Memory B cell (primary cell): ENCODE measurements around the gene C10orf105.

ENCODE experiments used
- ATAC-seq: fragments of 150-1000 bp; cut with Tn5 transposase; 2 replicates; pipeline ENCODE4 v1.10.0; 2021; ENCODE audit warnings: low read depth, mild to moderate bottlenecking, moderate library complexity
- DNase-seq, 2 donors: peaks; one replicate each; pipeline ENCODE4 v3.0.0; 2022; ENCODE audit warnings: low spot score in 2 of 2
- H3K27ac Mint-ChIP-seq: one replicate; pipeline ENCODE4 v1.8.0; 2022; ENCODE audit warnings: mild to moderate bottlenecking, moderate library complexity, mixed read lengths
- H3K27me3 Mint-ChIP-seq: one replicate; pipeline ENCODE4 v1.8.0; 2022; ENCODE audit warnings: mixed read lengths
- H3K36me3 Mint-ChIP-seq: one replicate; pipeline ENCODE4 v1.8.0; 2022; ENCODE audit warnings: mild to moderate bottlenecking, mixed read lengths
- H3K4me1 Mint-ChIP-seq: one replicate; pipeline ENCODE4 v1.8.0; 2022; ENCODE audit warnings: mixed read lengths
- H3K4me3 Mint-ChIP-seq: one replicate; pipeline ENCODE4 v1.8.0; 2022; ENCODE audit warnings: mild to moderate bottlenecking, moderate library complexity, mixed read lengths
- H3K9me3 Mint-ChIP-seq: one replicate; pipeline ENCODE4 v1.8.0; 2022; ENCODE audit warnings: mixed read lengths

Gene C10orf105

GRCh38 chr10:71723311-71723710 lies 3.7 kb upstream of the C10orf105 start:
- no peak overlapping the region for H3K27ac Mint-ChIP-seq

GRCh38 chr10:71722849-71723248 lies 3.3 kb upstream of the C10orf105 start:
- Mint-ChIP-seq H3K27me3 (no peaks in the 10 kb centered on the region), H3K36me3 (no peaks in the 10 kb centered on the region), H3K9me3 (no peaks in the 10 kb centered on the region), H3K4me3 (no peak overlapping the region), H3K27ac (no peak overlapping the region), H3K4me1 (peaks cover 32% of the 10 kb centered on the region)
- ATAC-seq (no peak), DNase-seq (no peak)

More at GRCh38 chr10:71723311-71723710, 3.7 kb upstream of the C10orf105 start:
- Mint-ChIP-seq H3K36me3 (no peaks in the 10 kb centered on the region), H3K9me3 (no peaks in the 10 kb centered on the region), H3K4me3 (no peak overlapping the region), H3K4me1 (peaks cover 36% of the 10 kb centered on the region), H3K27me3 (no peaks in the 10 kb centered on the region)
- no peak for DNase-seq
- no peak for ATAC-seq

DNA sequence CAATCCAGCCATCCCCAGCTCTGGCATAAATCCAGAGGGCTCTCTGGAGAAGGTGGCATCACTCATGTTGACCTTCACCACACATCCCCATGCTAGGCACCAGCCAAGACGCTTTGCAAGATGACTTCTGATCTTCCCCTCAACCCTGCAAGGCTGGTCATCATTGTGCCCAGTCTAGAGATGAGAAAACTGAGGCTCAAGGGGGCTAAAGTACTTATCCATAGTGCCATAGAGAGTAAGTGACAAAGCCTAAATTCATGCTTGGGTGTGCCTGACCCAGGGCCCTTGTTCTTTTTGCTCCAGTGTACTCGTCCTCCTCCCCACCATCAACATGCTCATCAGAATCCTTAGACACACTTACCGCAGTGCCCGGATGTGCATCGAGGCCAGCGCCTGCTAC lies 1.7 kb upstream of the C10orf105 start:
- no peak overlapping the region for H3K27ac Mint-ChIP-seq
- H3K36me3 Mint-ChIP-seq, result no peaks in the 10 kb centered on the region
- H3K4me1 Mint-ChIP-seq, result peaks cover 17% of the 10 kb centered on the region
- ATAC-seq (no peak), DNase-seq (no peak)
- no peaks in the 10 kb centered on the region for H3K9me3 Mint-ChIP-seq
- no peak overlapping the region for H3K4me3 Mint-ChIP-seq
- H3K27me3 Mint-ChIP-seq, result no peaks in the 10 kb centered on the region

GRCh38 chr10:71720288-71720687 lies 710 bp upstream of the C10orf105 start:
- Mint-ChIP-seq H3K9me3 (no peaks in the 10 kb centered on the region), H3K4me3 (no peak overlapping the region), H3K36me3 (no peaks in the 10 kb centered on the region), H3K27ac (no peak overlapping the region), H3K4me1 (peaks cover 14% of the 10 kb centered on the region), H3K27me3 (no peaks in the 10 kb centered on the region)
- DNase-seq, result no peak
- ATAC-seq, result no peak

GRCh38 chr10:71719042-71719441 lies 536 bp downstream of the C10orf105 start:
- Mint-ChIP-seq H3K27me3 (no peaks in the 10 kb centered on the region), H3K9me3 (no peaks in the 10 kb centered on the region), H3K36me3 (no peaks in the 10 kb centered on the region), H3K4me3 (no peak overlapping the region), H3K27ac (no peak overlapping the region), H3K4me1 (peaks cover 21% of the 10 kb centered on the region)
- ATAC-seq (no peak), DNase-seq (no peak)

DNA sequence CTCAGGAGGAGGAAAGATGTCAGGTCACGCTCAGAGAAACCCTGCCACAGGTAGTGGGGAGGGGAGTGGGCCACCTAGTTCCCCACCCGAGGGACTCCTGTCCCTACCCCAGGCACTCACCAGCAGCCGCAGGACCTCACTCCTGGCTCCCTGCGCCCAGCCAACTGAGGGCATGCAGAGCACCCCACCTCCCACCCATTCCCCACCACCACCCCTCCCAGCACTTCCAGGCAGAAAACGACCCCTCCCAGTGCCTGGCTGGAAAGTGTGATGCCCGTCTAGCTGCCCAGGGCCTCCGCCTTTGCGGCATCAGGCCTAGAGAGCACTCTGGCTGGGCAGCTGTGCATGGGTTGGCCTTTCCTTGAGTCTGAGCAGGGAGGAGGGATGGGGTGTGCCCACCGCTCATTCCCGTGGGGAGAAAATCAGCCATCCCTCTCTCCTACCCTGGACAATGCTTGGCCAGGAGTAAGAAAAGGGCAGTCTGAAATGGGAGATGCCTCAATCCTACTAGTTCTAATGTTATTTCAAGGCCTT lies 1.3 kb downstream of the C10orf105 start:
- ATAC-seq, result no peak
- peaks cover 30% of the 10 kb centered on the region for H3K4me1 Mint-ChIP-seq
- H3K36me3 Mint-ChIP-seq, result no peaks in the 10 kb centered on the region
- H3K9me3 Mint-ChIP-seq, result no peaks in the 10 kb centered on the region
- no peak for DNase-seq
- H3K27me3 Mint-ChIP-seq, result no peaks in the 10 kb centered on the region
- no peak overlapping the region for H3K27ac Mint-ChIP-seq
- no peak overlapping the region for H3K4me3 Mint-ChIP-seq

- no peaks in the 10 kb centered on the region for H3K27me3 Mint-ChIP-seq
- no peak overlapping the region for H3K4me3 Mint-ChIP-seq
- ATAC-seq (no peak), DNase-seq (no peak)
- H3K4me1 Mint-ChIP-seq, result peaks cover 32% of the 10 kb centered on the region
- H3K36me3 Mint-ChIP-seq, result no peaks in the 10 kb centered on the region
- no peak overlapping the region for H3K27ac Mint-ChIP-seq
- H3K9me3 Mint-ChIP-seq, result no peaks in the 10 kb centered on the region
Measured at GRCh38 chr10:71717551-71717951, 2.0 kb downstream of the C10orf105 start.

DNA sequence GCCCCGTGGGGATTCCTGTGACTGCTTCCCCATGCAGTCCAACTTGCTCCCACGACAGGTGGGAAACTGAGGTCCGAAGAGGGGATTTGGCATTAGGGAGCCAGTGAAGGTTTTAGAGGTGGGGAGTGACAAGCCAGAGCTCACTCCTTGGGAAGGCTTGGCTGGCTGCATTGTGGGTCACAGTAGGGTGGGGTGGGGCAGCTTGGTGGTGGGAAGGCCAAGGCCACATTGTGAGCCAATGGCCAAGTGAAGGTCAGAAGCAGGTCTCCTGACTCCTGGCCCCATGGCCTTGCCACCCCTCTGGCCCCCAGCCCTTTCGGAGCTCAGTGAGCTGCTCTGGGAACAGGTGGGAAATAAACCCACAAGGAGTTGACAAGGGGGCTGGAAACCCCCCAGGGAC lies 2.5 kb downstream of the C10orf105 start:
- Mint-ChIP-seq H3K4me3 (no peak overlapping the region), H3K9me3 (no peaks in the 10 kb centered on the region), H3K27me3 (no peaks in the 10 kb centered on the region), H3K4me1 (peaks cover 32% of the 10 kb centered on the region), H3K36me3 (no peaks in the 10 kb centered on the region), H3K27ac (no peak overlapping the region)
- DNase-seq, result no peak
- no peak for ATAC-seq

- ATAC-seq, result no peak
- H3K4me1 Mint-ChIP-seq, result peaks cover 29% of the 10 kb centered on the region
- DNase-seq, result no peak
- no peaks in the 10 kb centered on the region for H3K27me3 Mint-ChIP-seq
- H3K4me3 Mint-ChIP-seq, result no peak overlapping the region
- no peaks in the 10 kb centered on the region for H3K36me3 Mint-ChIP-seq
- no peaks in the 10 kb centered on the region for H3K9me3 Mint-ChIP-seq
- no peak overlapping the region for H3K27ac Mint-ChIP-seq
Measured at GRCh38 chr10:71716426-71716825, 3.2 kb downstream of the C10orf105 start.

- Mint-ChIP-seq H3K27ac (no peak overlapping the region), H3K4me1 (peaks cover 29% of the 10 kb centered on the region), H3K9me3 (no peaks in the 10 kb centered on the region), H3K36me3 (no peaks in the 10 kb centered on the region), H3K4me3 (no peak overlapping the region), H3K27me3 (no peaks in the 10 kb centered on the region)
- ATAC-seq (no peak), DNase-seq (no peak)
Measured at GRCh38 chr10:71715860-71716259, 3.7 kb downstream of the C10orf105 start.

DNA sequence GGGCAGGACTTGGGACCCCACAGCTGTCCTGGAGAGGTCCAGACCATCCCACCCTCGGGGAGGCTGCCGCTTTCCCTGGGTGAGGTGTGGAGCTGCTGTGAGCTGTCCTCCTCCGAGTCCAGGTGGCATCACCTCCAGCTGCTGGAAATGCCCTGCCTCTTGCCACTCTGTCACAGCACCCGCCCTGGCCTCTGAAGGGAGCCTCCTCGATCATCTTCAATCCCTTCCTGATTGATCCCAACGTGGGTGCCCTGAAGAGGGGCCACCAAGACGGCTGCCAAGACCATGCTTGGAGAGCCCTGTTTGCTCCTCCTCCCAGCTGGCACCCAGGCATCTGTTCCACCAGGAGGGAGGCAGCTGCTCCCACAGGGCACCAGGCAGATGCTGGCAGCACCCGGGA lies 4.6 kb downstream of the C10orf105 start:
- Mint-ChIP-seq H3K27ac (peak overlapping the region; percentile 24), H3K4me3 (no peak overlapping the region), H3K9me3 (no peaks in the 10 kb centered on the region), H3K27me3 (no peaks in the 10 kb centered on the region), H3K4me1 (peaks cover 30% of the 10 kb centered on the region), H3K36me3 (no peaks in the 10 kb centered on the region)
- DNase-seq, result no peak
- no peak for ATAC-seq

DNA sequence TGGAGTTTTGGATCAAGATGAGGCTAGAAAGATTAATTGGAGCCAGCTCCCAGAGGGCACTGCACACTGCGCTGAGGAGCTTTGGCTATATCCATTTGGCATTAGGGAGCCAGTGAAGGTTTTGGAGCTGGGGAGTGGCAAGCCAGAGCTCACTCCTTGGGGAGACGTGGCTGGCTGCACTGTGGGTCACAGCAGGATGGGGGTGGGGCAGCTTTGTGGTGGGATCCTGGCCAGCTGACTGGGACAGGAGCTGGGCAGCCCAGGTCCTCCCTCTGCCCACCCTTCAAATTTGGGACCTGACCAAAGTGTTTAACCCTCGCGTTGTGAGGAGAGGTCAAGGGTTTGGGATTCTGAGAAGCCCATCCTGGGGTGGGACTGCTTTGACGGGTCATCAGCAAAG lies 5.0 kb downstream of the C10orf105 start:
- Mint-ChIP-seq H3K36me3 (no peaks in the 10 kb centered on the region), H3K4me3 (peak overlapping the region; percentile 29), H3K9me3 (no peaks in the 10 kb centered on the region), H3K27me3 (no peaks in the 10 kb centered on the region), H3K4me1 (peaks cover 34% of the 10 kb centered on the region), H3K27ac (peak overlapping the region; percentile 75)
- DNase-seq, result no peak
- no peak for ATAC-seq

- Mint-ChIP-seq H3K27ac (peak overlapping the region; percentile 75), H3K4me1 (peaks cover 37% of the 10 kb centered on the region), H3K4me3 (peak overlapping the region; percentile 37), H3K9me3 (no peaks in the 10 kb centered on the region), H3K27me3 (no peaks in the 10 kb centered on the region), H3K36me3 (no peaks in the 10 kb centered on the region)
- ATAC-seq, result no peak
- DNase-seq, result no peak
Measured at GRCh38 chr10:71714031-71714410, 5.6 kb downstream of the C10orf105 start.

- Mint-ChIP-seq H3K27me3 (no peaks in the 10 kb centered on the region), H3K27ac (peak overlapping the region; percentile 75), H3K36me3 (no peaks in the 10 kb centered on the region), H3K4me1 (peaks cover 39% of the 10 kb centered on the region), H3K9me3 (no peaks in the 10 kb centered on the region), H3K4me3 (peak overlapping the region; percentile 55)
- DNase-seq, result no peak
- no peak for ATAC-seq
Measured at GRCh38 chr10:71713135-71714030, 6.2 kb downstream of the C10orf105 start.
